ENCODE results near the gene TRIM9.

DNA sequence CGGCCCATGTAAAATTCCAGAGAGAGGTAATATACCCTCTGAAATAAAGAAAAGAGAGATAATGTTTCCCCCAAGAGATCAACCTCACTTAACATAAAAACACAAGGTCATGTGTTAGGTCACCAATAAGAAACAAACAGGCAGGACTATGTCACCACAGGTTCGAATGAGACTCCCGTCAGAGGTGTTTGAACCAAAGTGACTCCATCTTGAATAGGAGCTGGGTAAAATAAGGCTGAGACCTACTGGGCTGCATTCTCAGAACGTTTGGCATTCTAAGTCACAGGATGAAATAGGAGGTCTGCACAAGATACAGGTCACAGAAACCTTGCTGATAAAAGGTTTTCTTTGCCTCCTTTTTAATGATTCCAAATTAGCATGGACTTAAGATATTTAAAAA is 157.1 kb downstream of the TRIM9 start:
- TF ChIP-seq, protein P1, sequence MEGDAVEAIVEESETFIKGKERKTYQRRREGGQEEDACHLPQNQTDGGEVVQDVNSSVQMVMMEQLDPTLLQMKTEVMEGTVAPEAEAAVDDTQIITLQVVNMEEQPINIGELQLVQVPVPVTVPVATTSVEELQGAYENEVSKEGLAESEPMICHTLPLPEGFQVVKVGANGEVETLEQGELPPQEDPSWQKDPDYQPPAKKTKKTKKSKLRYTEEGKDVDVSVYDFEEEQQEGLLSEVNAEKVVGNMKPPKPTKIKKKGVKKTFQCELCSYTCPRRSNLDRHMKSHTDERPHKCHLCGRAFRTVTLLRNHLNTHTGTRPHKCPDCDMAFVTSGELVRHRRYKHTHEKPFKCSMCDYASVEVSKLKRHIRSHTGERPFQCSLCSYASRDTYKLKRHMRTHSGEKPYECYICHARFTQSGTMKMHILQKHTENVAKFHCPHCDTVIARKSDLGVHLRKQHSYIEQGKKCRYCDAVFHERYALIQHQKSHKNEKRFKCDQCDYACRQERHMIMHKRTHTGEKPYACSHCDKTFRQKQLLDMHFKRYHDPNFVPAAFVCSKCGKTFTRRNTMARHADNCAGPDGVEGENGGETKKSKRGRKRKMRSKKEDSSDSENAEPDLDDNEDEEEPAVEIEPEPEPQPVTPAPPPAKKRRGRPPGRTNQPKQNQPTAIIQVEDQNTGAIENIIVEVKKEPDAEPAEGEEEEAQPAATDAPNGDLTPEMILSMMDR (IDR thresholded peaks at IDR 0.05; ENCODE audit: low read length) = no peak
- no peak for TF ChIP-seq EZH2 (optimal IDR thresholded peaks at IDR 0.05; ENCODE audit: low read depth, low read length)
